GM12873 (cell line): Measurements from ENCODE around the gene UBA7.

Source experiments
- CTCF ChIP-seq: IDR thresholded peaks from 2 replicates; pipeline ENCODE4 v1.5.1; 2012; ENCODE audit warnings: low read depth, mild to moderate bottlenecking, moderate library complexity, low read length, control low read depth; ENCODE audit not compliant: insufficient read depth; ENCODE audit errors: missing control alignments

Gene UBA7

GRCh38 chr3:49844464-49845183 lies 30.9 kb upstream of the UBA7 start:
- TF ChIP-seq CTCF, result no peak

- no peak for TF ChIP-seq CTCF
Measured at GRCh38 chr3:49842843-49843517, 29.2 kb upstream of the UBA7 start.

- no peak for TF ChIP-seq CTCF
Measured at GRCh38 chr3:49841806-49842205, 28.1 kb upstream of the UBA7 start.

- TF ChIP-seq CTCF, result peak; percentile 63
Measured at GRCh38 chr3:49841126-49841696, 27.5 kb upstream of the UBA7 start.

- TF ChIP-seq CTCF, result no peak
Measured at GRCh38 chr3:49840388-49840787, 26.6 kb upstream of the UBA7 start.

- TF ChIP-seq CTCF, result peak; percentile 87
Measured at GRCh38 chr3:49839193-49839809, 25.5 kb upstream of the UBA7 start.

GRCh38 chr3:49831341-49831740 lies 17.6 kb upstream of the UBA7 start:
- no peak for TF ChIP-seq CTCF
